Activated CD4-positive, alpha-beta T cell treated with anti-CD3 and anti-CD28 coated beads, Interleukin-2, Interleukin-6, amounts not matched to agents 100 ng/mL and 50 ng/mL, durations not matched to agents 16 hours and 8 hours (primary cell): ENCODE data around the gene KRTCAP2.
"Not testable (repeated sequence)": the region's sequence is repeated elsewhere in the genome, so short reads cannot be mapped to it uniquely, and the experiment has no call there.

Experiments
- DNase-seq: peaks from one replicate; pipeline ENCODE4 v3.0.0-alpha.2; 2020

The KRTCAP2 gene

GRCh38 chr1:155172732-155173477 is at the start of gene KRTCAP2:
KRTCAP2 (minus strand) TSS chr1:155173304; CDS start chr1:155173224, 80 bp downstream.
- DNase-seq = peak; percentile 97

- not testable (repeated sequence) for DNase-seq
Observed at GRCh38 chr1:155220211-155220965, 47.3 kb upstream of the KRTCAP2 start.

- DNase-seq = no peak
Observed at GRCh38 chr1:155219592-155220031, 46.5 kb upstream of the KRTCAP2 start.

- peak; percentile 60 for DNase-seq
Observed at GRCh38 chr1:155218854-155219591, 45.9 kb upstream of the KRTCAP2 start.

- DNase-seq = not testable (repeated sequence)
Observed at GRCh38 chr1:155214702-155215101, 41.6 kb upstream of the KRTCAP2 start.

GRCh38 chr1:155212051-155212440 is 38.9 kb upstream of the KRTCAP2 start:
- not testable (repeated sequence) for DNase-seq

- DNase-seq = not testable (repeated sequence)
Observed at GRCh38 chr1:155211381-155212050, 38.4 kb upstream of the KRTCAP2 start.

GRCh38 chr1:155210314-155211104 is 37.4 kb upstream of the KRTCAP2 start:
- no peak for DNase-seq

- no peak for DNase-seq
Observed at GRCh38 chr1:155209312-155209721, 36.2 kb upstream of the KRTCAP2 start.

GRCh38 chr1:155208541-155209311 is 35.6 kb upstream of the KRTCAP2 start, which contains the start of gene MTX1:
MTX1 (plus strand) TSS chr1:155208695; CDS start chr1:155208805, 110 bp downstream.
- peak; percentile 90 for DNase-seq

- DNase-seq = no peak
Observed at GRCh38 chr1:155207806-155208540, 34.9 kb upstream of the KRTCAP2 start, which contains the start of gene THBS3. THBS3 (minus strand) TSS chr1:155207897; CDS start chr1:155207876, 21 bp downstream.

- peak; percentile 92 for DNase-seq
Observed at GRCh38 chr1:155206891-155207805, 34.0 kb upstream of the KRTCAP2 start.

GRCh38 chr1:155205969-155206593 is 33.0 kb upstream of the KRTCAP2 start:
- DNase-seq = no peak

GRCh38 chr1:155205035-155205434 is 31.9 kb upstream of the KRTCAP2 start:
- no peak for DNase-seq

- DNase-seq = no peak
Observed at GRCh38 chr1:155202731-155203515, 29.8 kb upstream of the KRTCAP2 start.

- DNase-seq = no peak
Observed at GRCh38 chr1:155202198-155202597, 29.1 kb upstream of the KRTCAP2 start.

GRCh38 chr1:155200920-155201319 is 27.8 kb upstream of the KRTCAP2 start:
- no peak for DNase-seq

GRCh38 chr1:155199792-155200191 is 26.7 kb upstream of the KRTCAP2 start:
- DNase-seq = no peak
